ENCODE data around the gene SMARCAL1.

The SMARCAL1 gene

GRCh38 chr2:216418981-216419380, 6.7 kb downstream of the SMARCAL1 start:
- Histone ChIP-seq H3K4me3 (ENCODE audit: low read depth, low read length) (no peak overlapping the region), H3K9me3 (ENCODE audit: control insufficient read depth, insufficient read depth, low read length) (no peaks in the 10 kb centered on the region), H3K4me1 (ENCODE audit: control insufficient read depth, insufficient read depth, low read length) (no peaks in the 10 kb centered on the region), H3K36me3 (ENCODE audit: control insufficient read depth, insufficient read depth, low read length) (peaks cover 16% of the 10 kb centered on the region), H3K9ac (ENCODE audit: low read depth, low read length) (no peak overlapping the region), H3K27me3 (ENCODE audit: control insufficient read depth, insufficient read depth, low read length) (no peaks in the 10 kb centered on the region)

GRCh38 chr2:216420367-216421101, 8.2 kb downstream of the SMARCAL1 start:
- Histone ChIP-seq H3K4me1 (ENCODE audit: control insufficient read depth, insufficient read depth, low read length) (no peaks in the 10 kb centered on the region), H3K4me3 (ENCODE audit: low read depth, low read length) (no peak overlapping the region), H3K27me3 (ENCODE audit: control insufficient read depth, insufficient read depth, low read length) (no peaks in the 10 kb centered on the region), H3K36me3 (ENCODE audit: control insufficient read depth, insufficient read depth, low read length) (peaks cover 27% of the 10 kb centered on the region), H3K9me3 (ENCODE audit: control insufficient read depth, insufficient read depth, low read length) (no peaks in the 10 kb centered on the region), H3K9ac (ENCODE audit: low read depth, low read length) (no peak overlapping the region)

GRCh38 chr2:216423071-216423470, 10.8 kb downstream of the SMARCAL1 start:
- H3K9me3 ChIP-seq (ENCODE audit: control insufficient read depth, insufficient read depth, low read length): no peaks in the 10 kb centered on the region
- peaks cover 20% of the 10 kb centered on the region for H3K36me3 ChIP-seq (ENCODE audit: control insufficient read depth, insufficient read depth, low read length)
- H3K4me3 ChIP-seq (ENCODE audit: low read depth, low read length): no peak overlapping the region
- H3K27me3 ChIP-seq (ENCODE audit: control insufficient read depth, insufficient read depth, low read length): no peaks in the 10 kb centered on the region
- no peaks in the 10 kb centered on the region for H3K4me1 ChIP-seq (ENCODE audit: control insufficient read depth, insufficient read depth, low read length)
- no peak overlapping the region for H3K9ac ChIP-seq (ENCODE audit: low read depth, low read length)

- Histone ChIP-seq H3K27me3 (ENCODE audit: control insufficient read depth, insufficient read depth, low read length) (no peaks in the 10 kb centered on the region), H3K4me1 (ENCODE audit: control insufficient read depth, insufficient read depth, low read length) (no peaks in the 10 kb centered on the region), H3K4me3 (ENCODE audit: low read depth, low read length) (no peak overlapping the region), H3K9me3 (ENCODE audit: control insufficient read depth, insufficient read depth, low read length) (no peaks in the 10 kb centered on the region), H3K36me3 (ENCODE audit: control insufficient read depth, insufficient read depth, low read length) (peaks cover 24% of the 10 kb centered on the region), H3K9ac (ENCODE audit: low read depth, low read length) (no peak overlapping the region)
These were observed 12.0 kb downstream of the SMARCAL1 start for GRCh38 chr2:216424274-216424673.

GRCh38 chr2:216425008-216425787, 12.9 kb downstream of the SMARCAL1 start:
- no peaks in the 10 kb centered on the region for H3K27me3 ChIP-seq (ENCODE audit: control insufficient read depth, insufficient read depth, low read length)
- H3K36me3 ChIP-seq (ENCODE audit: control insufficient read depth, insufficient read depth, low read length): peaks cover 24% of the 10 kb centered on the region
- H3K4me3 ChIP-seq (ENCODE audit: low read depth, low read length): no peak overlapping the region
- H3K4me1 ChIP-seq (ENCODE audit: control insufficient read depth, insufficient read depth, low read length): no peaks in the 10 kb centered on the region
- no peaks in the 10 kb centered on the region for H3K9me3 ChIP-seq (ENCODE audit: control insufficient read depth, insufficient read depth, low read length)
- H3K9ac ChIP-seq (ENCODE audit: low read depth, low read length): no peak overlapping the region

GRCh38 chr2:216426166-216426777, 14.0 kb downstream of the SMARCAL1 start:
- H3K4me1 ChIP-seq (ENCODE audit: control insufficient read depth, insufficient read depth, low read length): no peaks in the 10 kb centered on the region
- no peak overlapping the region for H3K9ac ChIP-seq (ENCODE audit: low read depth, low read length)
- no peaks in the 10 kb centered on the region for H3K9me3 ChIP-seq (ENCODE audit: control insufficient read depth, insufficient read depth, low read length)
- H3K36me3 ChIP-seq (ENCODE audit: control insufficient read depth, insufficient read depth, low read length): peaks cover 24% of the 10 kb centered on the region
- H3K4me3 ChIP-seq (ENCODE audit: low read depth, low read length): no peak overlapping the region
- H3K27me3 ChIP-seq (ENCODE audit: control insufficient read depth, insufficient read depth, low read length): no peaks in the 10 kb centered on the region

GRCh38 chr2:216426938-216427337, 14.7 kb downstream of the SMARCAL1 start:
- H3K36me3 ChIP-seq (ENCODE audit: control insufficient read depth, insufficient read depth, low read length): peaks cover 24% of the 10 kb centered on the region
- H3K9me3 ChIP-seq (ENCODE audit: control insufficient read depth, insufficient read depth, low read length): no peaks in the 10 kb centered on the region
- no peak overlapping the region for H3K9ac ChIP-seq (ENCODE audit: low read depth, low read length)
- H3K27me3 ChIP-seq (ENCODE audit: control insufficient read depth, insufficient read depth, low read length): no peaks in the 10 kb centered on the region
- H3K4me1 ChIP-seq (ENCODE audit: control insufficient read depth, insufficient read depth, low read length): no peaks in the 10 kb centered on the region
- H3K4me3 ChIP-seq (ENCODE audit: low read depth, low read length): no peak overlapping the region

- H3K9me3 ChIP-seq (ENCODE audit: control insufficient read depth, insufficient read depth, low read length): no peaks in the 10 kb centered on the region
- H3K9ac ChIP-seq (ENCODE audit: low read depth, low read length): no peak overlapping the region
- H3K4me1 ChIP-seq (ENCODE audit: control insufficient read depth, insufficient read depth, low read length): no peaks in the 10 kb centered on the region
- peaks cover 27% of the 10 kb centered on the region for H3K36me3 ChIP-seq (ENCODE audit: control insufficient read depth, insufficient read depth, low read length)
- no peaks in the 10 kb centered on the region for H3K27me3 ChIP-seq (ENCODE audit: control insufficient read depth, insufficient read depth, low read length)
- H3K4me3 ChIP-seq (ENCODE audit: low read depth, low read length): no peak overlapping the region
These were observed 16.5 kb downstream of the SMARCAL1 start for GRCh38 chr2:216428618-216429350.

- no peaks in the 10 kb centered on the region for H3K9me3 ChIP-seq (ENCODE audit: control insufficient read depth, insufficient read depth, low read length)
- H3K4me1 ChIP-seq (ENCODE audit: control insufficient read depth, insufficient read depth, low read length): no peaks in the 10 kb centered on the region
- H3K27me3 ChIP-seq (ENCODE audit: control insufficient read depth, insufficient read depth, low read length): no peaks in the 10 kb centered on the region
- no peak overlapping the region for H3K4me3 ChIP-seq (ENCODE audit: low read depth, low read length)
- H3K9ac ChIP-seq (ENCODE audit: low read depth, low read length): no peak overlapping the region
- H3K36me3 ChIP-seq (ENCODE audit: control insufficient read depth, insufficient read depth, low read length): peaks cover 26% of the 10 kb centered on the region
These were observed 17.1 kb downstream of the SMARCAL1 start for GRCh38 chr2:216429428-216429827.

GRCh38 chr2:216430811-216431530, 18.7 kb downstream of the SMARCAL1 start:
- Histone ChIP-seq H3K36me3 (ENCODE audit: control insufficient read depth, insufficient read depth, low read length) (peaks cover 22% of the 10 kb centered on the region), H3K4me1 (ENCODE audit: control insufficient read depth, insufficient read depth, low read length) (no peaks in the 10 kb centered on the region), H3K4me3 (ENCODE audit: low read depth, low read length) (no peak overlapping the region), H3K9ac (ENCODE audit: low read depth, low read length) (no peak overlapping the region), H3K27me3 (ENCODE audit: control insufficient read depth, insufficient read depth, low read length) (no peaks in the 10 kb centered on the region), H3K9me3 (ENCODE audit: control insufficient read depth, insufficient read depth, low read length) (no peaks in the 10 kb centered on the region)

GRCh38 chr2:216431531-216431856, 19.2 kb downstream of the SMARCAL1 start:
- H3K9me3 ChIP-seq (ENCODE audit: control insufficient read depth, insufficient read depth, low read length): no peaks in the 10 kb centered on the region
- H3K36me3 ChIP-seq (ENCODE audit: control insufficient read depth, insufficient read depth, low read length): peaks cover 22% of the 10 kb centered on the region
- H3K27me3 ChIP-seq (ENCODE audit: control insufficient read depth, insufficient read depth, low read length): no peaks in the 10 kb centered on the region

More at GRCh38 chr2:216431531-216431856, 19.2 kb downstream of the SMARCAL1 start:
- H3K9ac ChIP-seq (ENCODE audit: low read depth, low read length): no peak overlapping the region
- no peak overlapping the region for H3K4me3 ChIP-seq (ENCODE audit: low read depth, low read length)
- no peaks in the 10 kb centered on the region for H3K4me1 ChIP-seq (ENCODE audit: control insufficient read depth, insufficient read depth, low read length)
